GM18951 (cell line): ENCODE results near the gene PLEKHM3.
"Not testable (repeated sequence)": the region's sequence is repeated elsewhere in the genome, so short reads cannot be mapped to it uniquely, and the experiment has no call there.

Experiments
- POLR2A ChIP-seq: IDR thresholded peaks from 4 replicates; pipeline ENCODE4 v1.6.1; 2011; ENCODE audit warnings: mild to moderate bottlenecking; ENCODE audit not compliant: insufficient read length, insufficient read depth; ENCODE audit errors: extremely low read depth
- in situ Hi-C: fragments of 300-500 bp; cut with MboI; formaldehyde crosslinking; loops from one replicate; pipeline ENCODE4 v1.12.0; 2022; ENCODE audit warnings: low sequenced_read_pairs, mixed read lengths, inconsistent platforms; ENCODE audit not compliant: unreplicated experiment

Gene PLEKHM3

DNA sequence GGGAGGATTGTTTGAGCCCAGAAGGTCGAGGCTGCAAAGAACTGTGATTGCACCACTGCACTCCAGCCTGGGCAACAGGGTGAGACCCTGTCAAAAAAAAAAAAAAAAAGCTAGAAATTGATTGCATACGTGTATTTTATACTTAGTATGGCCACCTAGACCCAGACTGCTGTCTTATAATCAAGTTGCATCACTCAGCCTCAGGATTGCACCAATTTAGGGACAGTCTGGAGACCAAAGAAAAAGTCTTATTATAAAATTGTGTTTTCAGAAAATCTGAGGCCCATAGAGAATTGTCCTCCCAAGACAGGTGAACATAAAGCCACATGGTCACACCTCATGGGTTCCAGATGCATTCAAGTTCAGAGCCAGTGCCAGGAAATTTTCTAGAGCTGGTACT, 17.1 kb upstream of the PLEKHM3 start:
- in situ Hi-C loops, result loop anchor here (25.0 kb wide), 1 partner anchor 405 kb away; the partner anchor contains the start of gene METTL21A
- no peak for TF ChIP-seq POLR2A

DNA sequence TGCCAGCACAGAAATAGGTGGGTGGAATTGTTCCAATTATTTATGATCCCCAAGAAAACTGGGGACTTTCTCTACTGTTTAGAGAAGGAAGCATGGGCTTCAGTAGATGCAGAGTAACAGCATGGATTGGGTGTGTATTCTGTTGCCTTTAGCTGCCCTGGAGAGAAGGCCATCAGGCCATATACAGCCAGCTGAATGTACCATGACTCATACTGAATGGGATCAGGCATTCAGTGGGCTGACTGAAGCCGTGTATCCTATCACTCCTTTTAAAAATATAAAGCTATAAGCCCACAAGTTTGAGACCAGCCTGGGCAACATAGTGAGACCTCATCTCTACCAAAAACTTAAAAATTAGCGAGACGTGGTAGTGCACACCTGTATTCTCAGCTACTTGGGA, 16.7 kb upstream of the PLEKHM3 start:
- TF ChIP-seq POLR2A, result no peak
- in situ Hi-C loops, result loop anchor here (25.0 kb wide), 1 partner anchor 405 kb away; the partner anchor contains the start of gene METTL21A

DNA sequence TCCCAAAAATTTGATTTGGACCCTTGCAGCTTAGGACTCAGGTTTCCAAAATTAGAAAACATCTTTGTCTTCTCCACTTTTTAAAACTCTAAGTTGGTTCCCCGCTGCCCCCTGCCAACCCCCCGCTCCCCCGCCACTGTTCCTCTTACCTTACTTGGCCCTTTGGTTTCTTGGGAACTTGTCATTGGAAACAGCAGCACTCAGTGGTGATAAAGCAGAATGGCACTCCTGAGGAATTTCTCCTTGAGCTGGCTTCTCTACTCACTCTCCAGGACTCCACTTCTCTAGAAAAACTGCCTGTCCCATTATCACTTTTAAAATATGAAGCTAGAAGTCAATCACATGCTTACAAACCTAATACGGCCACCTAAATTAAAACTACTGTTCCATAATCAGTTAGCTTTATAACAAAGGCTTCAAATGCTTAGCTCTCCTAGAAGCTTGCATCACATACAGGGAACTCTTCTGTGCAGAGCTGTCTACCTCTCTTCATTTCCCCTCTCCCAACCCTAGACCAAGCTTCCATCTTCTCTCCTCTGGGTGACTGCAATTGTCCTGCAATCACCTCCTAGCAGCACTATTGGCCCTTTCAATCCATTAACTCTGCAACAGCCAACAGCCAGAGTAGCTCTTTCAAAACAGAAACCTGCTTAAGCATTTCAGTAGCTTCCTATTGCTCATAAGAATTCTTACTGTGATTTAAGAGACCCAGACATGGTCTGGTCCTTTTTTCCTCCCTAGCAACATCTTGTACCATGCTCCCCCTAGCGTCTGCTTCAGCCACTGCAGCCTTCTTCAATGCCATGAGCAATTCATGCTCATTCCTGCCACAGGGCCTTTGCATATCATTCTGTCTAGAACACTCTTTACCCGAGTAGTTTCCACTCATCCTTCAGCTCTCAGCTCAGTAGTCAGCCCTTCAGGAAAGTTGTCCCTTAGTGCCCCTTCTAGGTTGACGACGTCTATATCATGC, 15.2 kb upstream of the PLEKHM3 start:
- in situ Hi-C loops, result loop anchor here (25.0 kb wide), 1 partner anchor 403 kb away; the partner anchor contains the start of gene METTL21A
- no peak for TF ChIP-seq POLR2A

DNA sequence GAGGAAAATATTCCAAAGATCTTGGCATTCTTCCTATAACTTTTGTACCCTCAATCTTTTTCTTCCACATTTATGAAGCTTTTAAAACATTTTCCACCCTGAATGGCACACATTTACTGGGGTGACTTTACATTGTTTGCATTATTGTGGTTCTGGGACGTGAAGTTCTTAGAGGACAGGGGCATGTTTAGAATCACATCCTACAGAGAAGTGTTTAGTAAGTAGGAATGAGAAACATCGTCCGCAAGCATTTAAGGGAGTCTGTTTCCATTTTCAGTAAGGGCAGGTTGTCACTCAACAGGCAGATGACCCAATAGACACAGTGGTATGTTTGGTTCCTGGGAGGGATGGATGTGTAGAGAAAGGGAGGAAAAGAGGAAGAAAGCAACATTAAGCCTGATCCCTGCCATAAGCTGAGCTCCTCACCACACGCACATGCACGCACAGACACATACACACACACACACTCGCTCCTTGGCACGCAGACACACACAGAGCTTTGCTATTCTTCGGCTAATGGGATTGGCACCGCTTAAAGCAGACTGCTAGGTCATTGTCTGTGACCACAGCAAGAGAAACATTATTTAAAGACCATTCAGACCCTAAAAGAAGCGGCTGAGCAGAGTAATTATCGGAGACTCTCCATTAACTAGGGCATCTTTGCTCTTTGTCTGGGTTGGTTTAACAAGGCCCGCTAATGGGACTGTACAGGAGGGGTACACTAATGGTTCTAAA, 14.2 kb upstream of the PLEKHM3 start:
- in situ Hi-C loops, result loop anchor here (10.0 to 25.0 kb wide), 2 partner anchors 295 to 402 kb away; partner anchors contain the start of gene METTL21A

DNA sequence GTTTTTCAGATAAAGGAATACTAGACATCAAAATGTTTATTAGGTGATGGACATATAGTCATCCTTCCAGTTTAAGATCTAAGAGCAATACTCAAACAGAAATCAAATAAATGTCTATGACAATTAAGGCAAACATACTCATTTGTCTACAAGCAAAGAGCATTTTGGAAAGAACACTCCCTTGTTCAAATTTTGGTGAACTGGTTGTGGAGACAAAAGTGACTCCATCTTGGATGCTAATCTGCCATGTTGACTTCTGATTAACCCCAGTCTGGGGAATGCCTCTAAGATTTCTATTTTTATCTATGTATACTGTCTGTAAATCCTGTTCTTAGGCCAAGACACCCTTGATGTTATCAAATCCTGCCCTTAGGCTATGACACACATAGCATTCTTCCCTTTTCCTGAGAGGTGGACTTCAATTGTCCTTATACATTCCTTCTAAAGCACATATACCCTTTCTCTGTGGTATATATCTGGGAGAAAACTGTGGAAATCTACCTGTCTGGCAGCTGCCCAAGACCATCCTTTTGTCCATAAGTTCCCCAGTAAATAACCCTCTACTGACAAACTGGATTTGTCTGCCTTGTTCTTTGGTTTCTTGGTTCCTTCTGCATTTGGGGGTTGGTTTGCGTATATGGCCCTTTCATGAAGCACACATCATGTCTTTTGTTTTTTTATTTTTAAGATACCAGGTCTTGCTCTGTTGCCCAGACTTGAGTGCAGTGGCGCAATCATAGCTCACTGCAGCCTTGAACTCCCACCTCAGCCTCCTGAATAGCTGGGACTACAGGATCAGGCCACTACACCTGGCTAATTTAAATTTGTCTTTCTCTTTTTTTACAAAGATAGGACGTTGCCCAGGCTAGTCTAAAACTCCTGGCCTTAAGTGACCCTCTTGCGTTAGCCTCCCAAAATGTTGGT, 12.5 kb upstream of the PLEKHM3 start:
- in situ Hi-C loops, result loop anchor here (10.0 to 25.0 kb wide), 2 partner anchors 293 to 401 kb away; partner anchors contain the start of gene METTL21A
- no peak for TF ChIP-seq POLR2A

More for the DNA sequence above, 14.2 kb upstream of the PLEKHM3 start:
- no peak for TF ChIP-seq POLR2A

DNA sequence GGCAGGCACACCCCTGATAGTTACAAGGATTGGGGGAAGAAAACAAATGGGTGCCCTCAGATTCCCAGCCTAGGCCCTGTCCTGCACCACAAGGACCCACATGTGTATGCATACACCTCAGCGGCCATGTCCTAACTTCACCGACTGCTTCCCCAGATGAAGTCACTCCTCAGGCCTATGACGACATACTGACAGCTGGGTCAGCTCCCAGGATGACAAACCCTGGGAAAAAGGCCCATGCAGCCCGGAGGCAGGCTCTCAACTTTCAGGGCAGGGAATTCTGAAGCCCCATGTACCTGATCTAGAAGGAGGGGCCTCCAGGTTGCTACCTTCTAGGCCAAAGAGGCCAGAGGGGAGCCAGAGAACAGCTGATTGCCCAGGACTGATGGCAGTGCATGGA, 11.0 kb upstream of the PLEKHM3 start:
- in situ Hi-C loops, result loop anchor here (10.0 to 25.0 kb wide), 2 partner anchors 292 to 399 kb away; partner anchors contain the start of gene METTL21A

DNA sequence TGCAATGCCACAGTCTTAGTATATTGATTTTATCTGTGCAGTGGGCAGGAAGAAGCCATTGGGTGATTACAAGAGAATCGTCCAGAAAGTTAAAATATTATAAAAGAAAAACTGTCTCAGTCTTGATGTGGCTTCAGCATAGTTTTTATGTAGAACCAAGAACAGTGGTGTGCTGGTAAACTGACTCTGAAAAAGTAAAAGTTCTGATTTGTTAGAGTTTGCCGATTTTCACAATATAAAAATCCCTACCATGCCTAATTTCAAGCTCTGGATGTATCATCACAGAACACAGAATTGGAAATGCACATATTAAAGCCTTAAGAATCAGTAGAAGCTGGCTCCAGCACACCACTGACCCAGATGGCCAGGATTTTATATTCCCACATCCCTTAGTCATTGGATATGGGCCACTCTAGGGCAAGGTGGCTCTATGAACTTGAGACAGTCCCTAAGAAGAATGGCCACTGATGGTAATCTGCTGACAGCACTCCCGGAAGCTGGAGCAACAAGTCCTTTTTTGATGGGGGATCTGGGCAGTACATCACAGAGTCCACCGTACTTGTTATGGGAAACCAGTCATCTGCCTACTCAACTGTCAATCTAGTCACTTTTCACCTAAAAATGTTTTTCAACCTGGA, 9.3 kb upstream of the PLEKHM3 start:
- in situ Hi-C loops, result loop anchor here (10.0 to 25.0 kb wide), 2 partner anchors 290 to 397 kb away; partner anchors contain the start of gene METTL21A
- no peak for TF ChIP-seq POLR2A

More for the DNA sequence above, 11.0 kb upstream of the PLEKHM3 start:
- TF ChIP-seq POLR2A, result no peak

DNA sequence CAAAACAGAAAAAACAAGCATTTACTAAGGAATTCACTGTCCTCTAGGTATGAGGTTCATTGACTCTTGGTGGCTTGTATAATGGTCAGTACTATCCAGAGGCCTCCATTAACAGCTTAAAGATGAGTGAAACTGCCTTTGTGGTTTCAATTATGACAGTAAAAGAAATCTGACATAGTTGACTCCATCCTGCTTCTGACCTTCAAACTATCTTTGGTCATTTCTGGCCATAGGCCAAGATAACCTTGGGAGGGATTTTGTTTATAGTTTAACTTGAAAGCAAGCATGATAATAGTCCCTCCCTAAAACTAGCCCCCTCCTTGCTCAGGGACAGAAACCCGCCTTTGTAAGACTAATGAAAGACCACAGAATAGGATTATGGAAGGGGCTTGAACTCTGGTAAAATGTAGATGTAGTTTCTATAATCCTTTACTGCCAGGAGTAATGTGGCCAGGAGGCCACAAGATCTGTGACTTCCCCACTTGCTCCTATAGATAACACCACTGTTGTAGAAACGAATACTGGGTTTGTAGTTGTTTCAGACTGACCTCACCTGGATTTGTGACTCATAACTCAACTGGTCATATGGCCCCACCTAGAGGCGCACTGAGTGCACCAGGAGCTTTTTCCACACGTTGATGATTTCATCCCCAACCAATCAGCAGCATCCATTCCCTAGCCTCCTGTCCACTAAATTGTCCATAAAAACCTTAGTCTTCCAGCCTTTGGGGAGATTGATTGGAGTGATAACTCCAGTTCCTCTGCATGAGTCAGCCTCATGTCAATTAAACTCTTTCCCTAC, 8.6 kb upstream of the PLEKHM3 start:
- no peak for TF ChIP-seq POLR2A
- in situ Hi-C loops, result loop anchor here (10.0 to 25.0 kb wide), 2 partner anchors 289 to 397 kb away; partner anchors contain the start of gene METTL21A

DNA sequence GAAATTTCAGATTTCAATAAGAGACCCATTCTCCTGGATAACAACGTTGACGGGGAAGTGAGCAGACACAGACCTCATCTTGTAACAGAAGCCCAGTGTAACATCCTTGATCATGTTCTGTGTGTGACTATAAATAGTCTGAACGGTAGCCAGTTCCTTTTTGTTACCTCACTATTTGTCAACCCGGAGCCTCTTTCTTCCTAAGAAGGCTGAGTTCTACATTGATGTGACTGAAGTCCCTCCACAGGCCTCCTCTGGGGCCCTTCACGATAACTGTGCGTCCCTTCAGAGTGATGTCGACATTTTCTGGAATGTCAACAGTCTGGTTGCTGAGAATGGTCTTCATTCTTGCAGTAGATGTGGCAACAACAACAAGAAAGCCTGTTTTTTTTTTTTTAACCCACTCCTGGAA, 6.3 kb upstream of the PLEKHM3 start:
- TF ChIP-seq POLR2A, result no peak
- in situ Hi-C loops, result loop anchor here (10.0 to 25.0 kb wide), 2 partner anchors 287 to 394 kb away; partner anchors contain the start of gene METTL21A

DNA sequence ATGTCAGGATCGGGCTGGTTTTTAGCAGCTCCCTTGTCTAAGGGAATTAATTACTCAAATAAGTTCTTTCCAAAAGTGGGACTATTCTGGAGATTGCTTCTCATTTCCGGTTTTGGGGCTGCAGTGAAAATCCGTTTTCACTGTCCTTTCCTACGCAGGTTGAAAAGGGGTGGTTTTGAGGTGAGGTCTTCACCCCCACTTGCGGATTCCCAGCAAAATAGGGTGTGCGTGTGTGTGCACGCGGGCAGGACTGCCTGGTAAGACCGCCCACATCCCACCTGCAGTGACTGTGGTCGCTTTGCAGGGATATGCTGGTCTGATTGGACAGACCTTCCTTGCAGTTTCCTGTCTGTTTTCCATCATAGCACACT, 472 bp upstream of the PLEKHM3 start:
- TF ChIP-seq POLR2A, result no peak
- in situ Hi-C loops, result loop anchor here (25.0 kb wide), 1 partner anchor 388 kb away; the partner anchor contains the start of gene METTL21A

DNA sequence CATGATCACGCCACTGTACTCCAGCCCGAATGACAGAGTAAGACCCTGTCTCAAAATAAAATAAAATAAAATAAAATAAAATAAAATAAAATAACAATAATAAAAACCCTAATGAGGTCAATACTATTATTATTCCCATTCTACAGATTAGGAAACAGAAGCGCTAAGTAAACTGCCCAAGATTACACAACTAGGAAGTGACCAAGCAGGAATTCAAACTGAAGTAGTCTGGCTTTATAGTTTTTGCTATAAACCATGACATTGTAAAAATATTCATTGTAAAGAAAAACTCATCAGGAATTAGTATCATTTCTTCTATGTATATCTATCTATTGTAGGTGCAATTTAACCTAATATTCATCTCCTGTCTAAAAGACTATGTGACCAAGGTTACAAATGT, 1.2 kb downstream of the PLEKHM3 start:
- TF ChIP-seq POLR2A, result no peak
- in situ Hi-C loops, result no loop called here

DNA sequence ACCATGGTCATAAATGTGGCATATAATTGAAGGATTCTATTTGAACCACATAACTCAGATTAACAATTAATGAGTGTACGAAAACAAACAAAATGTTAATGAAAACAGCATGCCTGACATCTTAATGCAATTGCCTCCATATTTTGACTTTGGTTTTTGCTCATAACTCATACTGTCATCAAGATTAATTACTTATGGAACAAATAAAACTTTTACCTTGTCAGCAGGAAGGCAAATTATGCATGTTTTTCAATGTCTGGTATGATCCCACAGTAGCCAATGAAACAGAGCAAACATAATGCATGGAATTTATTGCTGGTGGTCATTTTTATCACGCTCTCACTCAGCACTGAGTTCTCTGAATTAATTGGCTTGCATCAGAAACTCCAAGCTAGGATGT, 5.1 kb downstream of the PLEKHM3 start:
- TF ChIP-seq POLR2A, result no peak
- in situ Hi-C loops, result no loop called here

DNA sequence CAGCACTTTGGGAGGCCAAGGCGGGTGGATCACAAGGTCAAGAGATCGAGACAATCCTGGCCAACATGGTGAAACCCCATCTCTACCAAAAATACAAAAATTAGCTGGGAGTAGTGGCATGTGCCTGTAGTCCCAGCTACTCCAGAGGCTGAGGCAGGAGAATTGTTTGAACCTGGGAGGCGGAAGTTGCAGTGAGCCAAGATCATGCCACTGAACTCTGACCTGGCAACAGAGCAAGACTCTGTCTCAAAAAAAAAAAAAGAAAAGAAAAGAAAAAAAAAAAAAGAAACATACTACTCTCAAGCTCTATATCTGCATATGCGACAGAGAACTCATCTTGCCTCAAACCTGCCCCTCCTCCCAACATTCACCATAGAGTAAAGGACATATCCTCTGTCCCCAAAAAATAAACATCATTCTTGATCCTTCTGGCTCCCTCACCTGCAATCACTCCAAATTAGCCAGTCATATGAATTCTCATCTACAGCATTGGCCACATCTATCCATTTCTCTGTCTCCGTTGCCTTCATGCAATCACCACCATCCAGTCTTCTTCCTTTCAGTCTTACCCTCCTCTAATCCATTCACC, 7.1 kb downstream of the PLEKHM3 start:
- in situ Hi-C loops, result not testable (repeated sequence)
